Prostate gland (tissue), 2 donors: ENCODE results near the gene TMEM213.

Source experiments
- POLR2AphosphoS5 ChIP-seq: sonication (generic); formaldehyde crosslinking; IDR thresholded peaks from one replicate; pipeline ENCODE4 v1.6.1; 2017; ENCODE audit warnings: antibody characterized with exemption
- TF ChIP-seq, protein P1 (sequence below), 4 experiments: fragments of 200-600 bp in 2 of 4; fragments of 450-650 bp in 2 of 4; sonication (generic) in 2 of 4; IDR thresholded peaks; 1 replicate in 3 of 4; 2 replicates in 1 of 4; pipeline ENCODE4 v1.5.1; 2016 to 2019; ENCODE audit warnings: antibody characterized with exemption in 4 of 4, mild to moderate bottlenecking in 2 of 4, moderate library complexity in 2 of 4

DNA sequence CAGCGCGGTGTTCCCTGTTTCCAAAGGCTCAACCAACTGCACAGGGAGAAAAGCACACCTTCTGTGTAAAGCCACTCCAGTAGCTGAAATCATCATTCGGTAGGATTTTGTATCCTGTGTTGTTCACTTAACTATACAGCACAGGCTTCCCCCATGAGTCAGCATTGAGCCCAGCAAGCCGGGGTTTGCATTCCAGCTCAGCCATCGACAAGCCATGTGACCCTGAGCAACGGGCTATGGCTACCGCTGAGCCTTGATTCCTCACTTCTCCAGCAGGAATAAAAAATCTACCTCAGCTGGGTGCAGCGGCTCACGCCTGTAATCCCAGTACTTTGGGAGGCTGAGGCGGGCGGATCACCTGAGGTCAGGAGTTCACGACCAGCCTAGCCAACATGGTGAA is 44.3 kb downstream of the TMEM213 start:
- TF ChIP-seq, protein P1, sequence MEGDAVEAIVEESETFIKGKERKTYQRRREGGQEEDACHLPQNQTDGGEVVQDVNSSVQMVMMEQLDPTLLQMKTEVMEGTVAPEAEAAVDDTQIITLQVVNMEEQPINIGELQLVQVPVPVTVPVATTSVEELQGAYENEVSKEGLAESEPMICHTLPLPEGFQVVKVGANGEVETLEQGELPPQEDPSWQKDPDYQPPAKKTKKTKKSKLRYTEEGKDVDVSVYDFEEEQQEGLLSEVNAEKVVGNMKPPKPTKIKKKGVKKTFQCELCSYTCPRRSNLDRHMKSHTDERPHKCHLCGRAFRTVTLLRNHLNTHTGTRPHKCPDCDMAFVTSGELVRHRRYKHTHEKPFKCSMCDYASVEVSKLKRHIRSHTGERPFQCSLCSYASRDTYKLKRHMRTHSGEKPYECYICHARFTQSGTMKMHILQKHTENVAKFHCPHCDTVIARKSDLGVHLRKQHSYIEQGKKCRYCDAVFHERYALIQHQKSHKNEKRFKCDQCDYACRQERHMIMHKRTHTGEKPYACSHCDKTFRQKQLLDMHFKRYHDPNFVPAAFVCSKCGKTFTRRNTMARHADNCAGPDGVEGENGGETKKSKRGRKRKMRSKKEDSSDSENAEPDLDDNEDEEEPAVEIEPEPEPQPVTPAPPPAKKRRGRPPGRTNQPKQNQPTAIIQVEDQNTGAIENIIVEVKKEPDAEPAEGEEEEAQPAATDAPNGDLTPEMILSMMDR (IDR thresholded peaks at IDR 0.05) = no peak
- TF ChIP-seq POLR2AphosphoS5 = no peak
